Epithelial cell of esophagus (primary cell): Measurements from ENCODE around the gene ABAT.

Experiments
- DNase-seq: peaks from one replicate; pipeline ENCODE4 v3.0.0; 2010; ENCODE audit warnings: low read depth
- H3K4me3 ChIP-seq: 2 replicates; pipeline ENCODE4 v1.5.1; 2011; ENCODE audit warnings: mild to moderate bottlenecking, low read length, control low read depth
- TF ChIP-seq, protein P1 (sequence below): IDR thresholded peaks from 2 replicates; pipeline ENCODE4 v1.5.1; 2011; ENCODE audit warnings: low read depth, mild to moderate bottlenecking, low read length, control low read depth, inconsistent platforms; ENCODE audit not compliant: insufficient read depth; ENCODE audit errors: missing control alignments

Gene ABAT

DNA sequence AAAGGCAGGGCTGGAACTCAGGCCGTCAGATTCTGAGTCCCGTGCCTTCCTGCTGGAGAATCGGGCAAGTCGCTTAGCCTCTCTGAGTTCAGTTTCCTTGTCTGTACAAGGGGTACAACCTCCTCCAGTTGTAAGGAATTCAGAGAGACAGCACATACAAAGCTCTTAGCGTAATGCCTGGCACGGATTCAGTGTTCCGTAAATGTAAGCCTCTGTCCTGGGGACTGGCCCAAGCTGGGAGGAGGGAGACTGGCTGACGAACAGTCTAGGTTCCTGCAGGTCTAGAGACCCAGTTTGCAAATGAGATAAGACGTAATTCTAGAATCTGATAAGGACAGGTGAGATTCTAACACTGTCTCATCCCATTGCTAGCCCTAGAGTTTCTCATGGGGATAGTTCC is 43.0 kb upstream of the ABAT start:
- no peak overlapping the region for H3K4me3 ChIP-seq
- no peak for DNase-seq
- TF ChIP-seq, protein P1, sequence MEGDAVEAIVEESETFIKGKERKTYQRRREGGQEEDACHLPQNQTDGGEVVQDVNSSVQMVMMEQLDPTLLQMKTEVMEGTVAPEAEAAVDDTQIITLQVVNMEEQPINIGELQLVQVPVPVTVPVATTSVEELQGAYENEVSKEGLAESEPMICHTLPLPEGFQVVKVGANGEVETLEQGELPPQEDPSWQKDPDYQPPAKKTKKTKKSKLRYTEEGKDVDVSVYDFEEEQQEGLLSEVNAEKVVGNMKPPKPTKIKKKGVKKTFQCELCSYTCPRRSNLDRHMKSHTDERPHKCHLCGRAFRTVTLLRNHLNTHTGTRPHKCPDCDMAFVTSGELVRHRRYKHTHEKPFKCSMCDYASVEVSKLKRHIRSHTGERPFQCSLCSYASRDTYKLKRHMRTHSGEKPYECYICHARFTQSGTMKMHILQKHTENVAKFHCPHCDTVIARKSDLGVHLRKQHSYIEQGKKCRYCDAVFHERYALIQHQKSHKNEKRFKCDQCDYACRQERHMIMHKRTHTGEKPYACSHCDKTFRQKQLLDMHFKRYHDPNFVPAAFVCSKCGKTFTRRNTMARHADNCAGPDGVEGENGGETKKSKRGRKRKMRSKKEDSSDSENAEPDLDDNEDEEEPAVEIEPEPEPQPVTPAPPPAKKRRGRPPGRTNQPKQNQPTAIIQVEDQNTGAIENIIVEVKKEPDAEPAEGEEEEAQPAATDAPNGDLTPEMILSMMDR, result no peak

GRCh38 chr16:8631818-8632465 is 42.5 kb upstream of the ABAT start:
- H3K4me3 ChIP-seq, result no peak overlapping the region
- no peak for DNase-seq
- TF ChIP-seq, protein P1, result no peak

- TF ChIP-seq, protein P1, result no peak
- no peak for DNase-seq
- no peak overlapping the region for H3K4me3 ChIP-seq
Observed at GRCh38 chr16:8632675-8633182, 41.7 kb upstream of the ABAT start.

- no peak overlapping the region for H3K4me3 ChIP-seq
- peak; percentile 50 for DNase-seq
- TF ChIP-seq, protein P1, result peak; percentile 85
Observed at GRCh38 chr16:8634991-8635736, 39.3 kb upstream of the ABAT start.

GRCh38 chr16:8639694-8640093 is 34.7 kb upstream of the ABAT start:
- DNase-seq, result no peak
- TF ChIP-seq, protein P1, result no peak
- H3K4me3 ChIP-seq, result no peak overlapping the region

DNA sequence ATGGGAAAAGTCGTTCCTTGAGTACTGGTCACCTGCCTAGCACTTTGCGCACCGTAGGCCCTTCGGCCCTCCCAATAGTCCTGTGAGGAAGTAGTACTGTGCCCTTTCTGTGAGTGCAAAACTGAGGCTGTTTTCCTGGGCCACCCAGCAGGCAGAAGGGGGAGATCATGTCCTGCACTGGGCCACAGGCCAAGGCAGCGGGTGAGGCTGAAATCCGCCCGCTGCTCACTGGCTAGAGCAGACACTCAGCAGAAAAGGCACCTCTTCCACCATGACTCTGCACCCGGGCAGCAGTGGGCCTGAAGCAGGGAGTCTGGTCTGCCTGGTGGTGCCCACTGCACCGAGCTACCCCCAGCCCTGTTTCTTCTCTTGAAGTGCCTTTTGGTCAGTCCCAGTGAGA is 32.7 kb upstream of the ABAT start:
- H3K4me3 ChIP-seq, result no peak overlapping the region
- TF ChIP-seq, protein P1, result no peak
- no peak for DNase-seq
